GM12878 (cell line): ENCODE results near the gene AGAP3. TPM values are rescaled to one million over a fixed set of nuclear protein-coding genes. Genes with fewer than 3 reads are reported as not detected.

Experiments used
- ATAC-seq: fragments of 200-7000 bp; cut with Tn5 transposase; 3 replicates; pipeline ENCODE4 v1.9.1; 2020; ENCODE audit warnings: mild to moderate bottlenecking, moderate library complexity
- BruUV-seq: library from RNA; stranded (reverse); fragments of 400-500 nt; replicated peaks from 2 replicates; lab custom pipeline; 2021; lab: Mats Ljungman, UMichigan
- CTCF ChIA-PET: fragments of 300-600 bp; sonication (Branson Sonifier 250); formaldehyde crosslinking; extraction: SDS; loops from one replicate; lab custom pipeline; 2021; ENCODE audit warnings: inconsistent platforms; lab: Yijun Ruan, JAX
- POLR2A ChIA-PET: fragments of 350-600 bp; formaldehyde crosslinking; extraction: SDS; loops from one replicate; lab custom pipeline; 2021; ENCODE audit warnings: inconsistent platforms; lab: Charles Lee
- RAD21 ChIA-PET: fragments of 300-600 bp; sonication (Branson Sonifier 250); formaldehyde crosslinking; loops from one replicate; lab custom pipeline; 2023; ENCODE audit warnings: antibody characterized with exemption; ENCODE audit not compliant: unreplicated experiment; lab: Charles Lee
- SMC1A ChIA-PET: fragments of 300-600 bp; sonication (Branson Sonifier 250); formaldehyde crosslinking; loops from one replicate; lab custom pipeline; 2023; ENCODE audit not compliant: unreplicated experiment, uncharacterized antibody; lab: Charles Lee
- DNase-seq: peaks from one replicate; pipeline ENCODE4 v3.0.0-alpha.2; 2011; ENCODE audit warnings: low read depth, low spot score
- FAIRE-seq: peaks from 3 replicates; lab custom pipeline; 2011; peaks lifted over from hg19 to GRCh38; lab: Jason Lieb, UNC
- H2AFZ ChIP-seq: 2 replicates; pipeline ENCODE4 v1.6.0; 2011; ENCODE audit warnings: low read depth, low read length, control low read depth; ENCODE audit not compliant: control insufficient read depth
- H3K27ac ChIP-seq: 2 replicates; pipeline ENCODE4 v1.5.1; 2011; ENCODE audit warnings: control low read depth; ENCODE audit not compliant: control insufficient read depth, insufficient read depth
- H3K27me3 ChIP-seq, 2 experiments: replicated peaks in 1 of 2; 2 replicates each; pipeline versions ENCODE4 v1.6.0 to v1.6.1; 2011; ENCODE audit warnings: low read length in 1 of 2; ENCODE audit not compliant: control insufficient read depth in 2 of 2, insufficient read depth in 2 of 2
- H3K36me3 ChIP-seq, 2 experiments: 2 replicates each; pipeline ENCODE4 v1.5.1; 2011; ENCODE audit warnings: low read length in 1 of 2; ENCODE audit not compliant: control insufficient read depth in 2 of 2, insufficient read depth in 2 of 2
- H3K4me1 ChIP-seq: 2 replicates; pipeline ENCODE4 v1.6.1; 2011; ENCODE audit warnings: mild to moderate bottlenecking, low read length, moderate library complexity, mixed read lengths; ENCODE audit not compliant: control insufficient read depth, insufficient read depth
- H3K4me2 ChIP-seq: 2 replicates; pipeline ENCODE4 v1.6.0; 2011; ENCODE audit warnings: control low read depth; ENCODE audit not compliant: control insufficient read depth, insufficient read depth
- H3K4me3 ChIP-seq: fragments of 200-600 bp; sonication (generic); 2 replicates; pipeline ENCODE4 v1.5.1; 2016
- H3K79me2 ChIP-seq: 2 replicates; pipeline ENCODE4 v1.6.0; 2011; ENCODE audit warnings: low read length; ENCODE audit not compliant: control insufficient read depth, insufficient read depth
- H3K9ac ChIP-seq: 2 replicates; pipeline ENCODE4 v1.8.0; 2011; ENCODE audit warnings: low read length, control low read depth, mixed read lengths; ENCODE audit not compliant: control insufficient read depth, insufficient read depth
- H3K9me3 ChIP-seq: replicated peaks from 3 replicates; pipeline ENCODE4 v1.5.1; 2011; ENCODE audit warnings: mild to moderate bottlenecking, low read length; ENCODE audit not compliant: control insufficient read depth, insufficient read depth
- H4K20me1 ChIP-seq: 2 replicates; pipeline ENCODE4 v1.6.0; 2011; ENCODE audit not compliant: control insufficient read depth, insufficient read depth
- BHLHE40 ChIP-seq, 2 experiments: fragments of 450-650 bp in 1 of 2; IDR thresholded peaks; 2 replicates each; pipeline ENCODE4 v1.6.1; 2011 to 2017; ENCODE audit warnings: low read depth in 2 of 2, borderline replicate concordance in 1 of 2, improper control_type of control experiment in 1 of 2, low read length in 1 of 2, mild to moderate bottlenecking in 1 of 2
- CEBPB ChIP-seq, 2 experiments: fragments of 150-350 bp in 1 of 2; IDR thresholded peaks; 2 replicates each; pipeline ENCODE4 v1.6.1; 2012 to 2014; ENCODE audit warnings: low read depth in 2 of 2, low read length in 2 of 2, borderline replicate concordance in 1 of 2, inconsistent platforms in 1 of 2
- FOXK2 ChIP-seq: fragments of 450-650 bp; IDR thresholded peaks from 2 replicates; pipeline ENCODE4 v1.6.1; 2017; ENCODE audit warnings: mild to moderate bottlenecking, moderate library complexity
- MTA3 ChIP-seq: IDR thresholded peaks from 2 replicates; pipeline ENCODE4 v1.6.1; 2012; ENCODE audit warnings: low read length, inconsistent platforms, borderline replicate concordance
- WGBS: methylation state at CpG from one replicate; pipeline ENCODE4 v1.1.6; 2016; ENCODE audit warnings: low lambda C conversion rate; ENCODE audit not compliant: insufficient replicate concordance, insufficient coverage; ENCODE audit errors: missing lambda C conversion rate; 5-methylcytosine and 5-hydroxymethylcytosine counted together
- in situ Hi-C: fragments of 300-500 bp; cut with MboI; formaldehyde crosslinking; loops from 9 replicates; pipeline ENCODE4 v1.14.3; 2018; ENCODE audit warnings: mixed read lengths
- intact Hi-C: fragments of 100-400 bp; cut with micrococcal nuclease; formaldehyde crosslinking; loops from one replicate; pipeline ENCODE4 v1.14.2; 2022; ENCODE audit not compliant: unreplicated experiment
- polyA plus RNA-seq, 11 experiments: library from polyadenylated mRNA; depleted of rRNA in 4 of 11; unstranded in 6 of 11; stranded (reverse) in 5 of 11; fragments of >200 nt; fragmentation: Nextera tagmentation in 4 of 11; fragmentation: Illumina TruSeq in 1 of 11; extraction: Ambion mirVana in 4 of 11; extraction: Trizol in 1 of 11; gene quantifications; 1 replicate in 1 of 11; 2 replicates in 10 of 11; pipeline versions ENCODE4 v1.2.1 to v1.2.3, GENCODE V29; 2011 to 2016; ENCODE audit warnings: inconsistent platforms in 2 of 11, missing spikeins in 2 of 11, low read depth in 1 of 11
- total RNA-seq, 4 experiments: library from RNA; depleted of rRNA in 3 of 4; stranded (reverse); fragments of >200 nt in 3 of 4; fragmentation: Illumina TruSeq in 1 of 4; extraction: Trizol in 1 of 4; gene quantifications; 2 replicates each; pipeline versions ENCODE4 v1.2.1 to v1.2.3, GENCODE V29; 2013 to 2021
- TF ChIP-seq, protein P1 (sequence below): IDR thresholded peaks from 2 replicates; pipeline ENCODE4 v1.6.1; 2012; ENCODE audit warnings: low read length, inconsistent platforms
- TF ChIP-seq, protein P2 (sequence below): fragments of 150-350 bp; IDR thresholded peaks from 2 replicates; pipeline ENCODE4 v1.6.1; 2016; ENCODE audit warnings: low read depth, low read length
- TF ChIP-seq, protein P3 (sequence below): IDR thresholded peaks from 2 replicates; pipeline ENCODE4 v1.6.1; 2011; ENCODE audit warnings: low read depth, mild to moderate bottlenecking, low read length, moderate library complexity, borderline replicate concordance; ENCODE audit errors: extremely low read depth

Gene AGAP3
- total and polyA plus RNA-seq, 10 of the 15 experiments (the other 5 are each of a cell fraction or from before 2014, with no cell fraction given), result 1.8 to 68.1 (median 15.7) TPM

DNA sequence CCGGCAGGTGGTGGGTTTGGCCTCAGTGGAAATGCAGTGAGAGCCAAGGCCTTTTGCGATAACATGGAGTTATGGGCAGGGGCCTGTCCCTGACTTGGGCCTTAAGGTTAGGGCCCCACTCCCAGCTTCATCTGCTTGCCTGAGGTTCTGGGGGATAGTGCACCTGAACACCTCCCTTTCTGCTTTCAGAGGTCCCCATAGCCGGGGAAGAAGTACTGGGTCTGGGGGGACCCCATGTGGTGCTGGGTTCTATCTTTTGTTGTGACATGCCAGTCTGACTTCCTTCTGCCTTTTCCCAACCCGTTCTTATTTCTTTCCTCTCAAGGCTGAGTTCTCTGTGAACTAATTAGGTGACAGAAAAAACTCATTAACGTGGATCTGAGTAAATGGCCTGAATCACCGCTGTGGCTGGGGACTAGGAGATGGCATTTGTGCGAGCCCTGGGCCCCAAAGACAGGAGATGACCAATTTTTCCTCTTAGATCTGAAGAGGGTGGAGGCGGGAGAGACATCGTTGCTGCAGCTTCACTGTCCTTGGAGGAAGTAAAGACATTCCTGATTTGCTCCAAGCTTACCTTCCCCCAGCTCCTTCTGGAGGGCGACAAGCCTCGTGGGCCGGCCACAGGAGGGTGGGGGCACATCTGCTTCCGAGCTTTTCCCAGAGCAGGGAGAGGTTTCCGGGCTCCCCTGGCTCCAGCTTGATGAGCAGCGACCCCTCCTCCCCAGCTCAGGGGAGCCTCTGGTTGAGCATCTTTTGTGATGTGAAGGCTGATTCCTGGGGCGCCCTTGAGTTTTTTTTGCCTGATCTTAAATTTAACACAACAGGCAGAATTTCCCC lies 2.0 kb downstream of the AGAP3 start (continued):
- TF ChIP-seq, protein P1, sequence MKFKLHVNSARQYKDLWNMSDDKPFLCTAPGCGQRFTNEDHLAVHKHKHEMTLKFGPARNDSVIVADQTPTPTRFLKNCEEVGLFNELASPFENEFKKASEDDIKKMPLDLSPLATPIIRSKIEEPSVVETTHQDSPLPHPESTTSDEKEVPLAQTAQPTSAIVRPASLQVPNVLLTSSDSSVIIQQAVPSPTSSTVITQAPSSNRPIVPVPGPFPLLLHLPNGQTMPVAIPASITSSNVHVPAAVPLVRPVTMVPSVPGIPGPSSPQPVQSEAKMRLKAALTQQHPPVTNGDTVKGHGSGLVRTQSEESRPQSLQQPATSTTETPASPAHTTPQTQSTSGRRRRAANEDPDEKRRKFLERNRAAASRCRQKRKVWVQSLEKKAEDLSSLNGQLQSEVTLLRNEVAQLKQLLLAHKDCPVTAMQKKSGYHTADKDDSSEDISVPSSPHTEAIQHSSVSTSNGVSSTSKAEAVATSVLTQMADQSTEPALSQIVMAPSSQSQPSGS, result no peak
- TF ChIP-seq CEBPB (IDR thresholded peaks at IDR 0.05; ENCODE audit: borderline replicate concordance in 1 of 2, low read depth in 2 of 2, low read length in 2 of 2), result no peak

DNA sequence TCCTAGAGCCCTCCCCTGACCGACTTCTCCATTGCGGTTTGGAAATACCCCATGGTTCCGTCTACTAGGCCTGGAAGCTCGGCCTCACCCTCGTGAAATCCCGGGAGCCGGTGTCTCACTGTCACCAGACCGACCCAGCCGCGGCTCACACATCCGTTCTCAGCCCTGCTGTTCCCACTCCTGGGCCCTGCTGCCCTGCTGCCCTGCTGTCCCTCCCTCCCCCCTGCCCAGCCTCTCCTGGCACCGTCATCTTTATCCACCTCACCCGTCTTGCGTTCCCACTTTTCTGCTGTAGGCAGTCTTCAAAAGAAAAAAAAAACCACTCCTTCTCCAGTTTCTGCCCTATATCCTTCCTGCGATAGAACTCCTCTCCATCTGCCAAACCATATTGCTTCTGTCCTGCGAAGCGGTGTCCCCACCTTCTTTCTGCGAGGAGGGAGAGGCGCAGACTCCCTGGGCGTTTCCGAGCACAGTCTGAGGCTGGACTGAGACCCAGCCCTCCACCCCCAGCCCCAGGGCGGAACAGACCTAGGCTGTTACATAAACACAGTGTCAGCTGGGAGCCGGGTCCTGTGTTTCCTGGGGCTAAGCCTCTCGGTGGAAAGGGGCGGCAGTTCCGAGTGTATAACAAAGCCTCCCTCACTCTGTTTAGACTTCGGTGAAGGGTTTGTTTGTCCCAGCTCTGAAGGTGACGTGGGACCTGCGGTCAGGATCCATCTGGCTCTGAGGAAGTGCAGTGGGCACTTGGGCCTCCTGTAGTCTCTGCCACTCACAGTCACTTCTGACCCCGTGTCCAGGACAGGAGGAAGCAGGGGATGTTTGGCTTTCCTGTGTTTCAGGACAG lies 2.8 kb downstream of the AGAP3 start:
- H3K4me3 ChIP-seq, result peak overlapping the region; percentile 87
- H3K36me3 ChIP-seq, result peaks cover 0 to 2% of the 10 kb centered on the region in 2 experiments; a peak in 2 of 4 replicates
- no peaks in the 10 kb centered on the region; the same call in 1 of the 2 replicates for H4K20me1 ChIP-seq
- ChIA-PET CTCF (interaction anchor here (0.8 to 2.5 kb wide), 12 partner anchors 14 to 155 kb away, joined by 3 to 13 read pairs (median 4); partner anchors contain the start of gene ABCB8), RAD21 (interaction anchor here (0.6 to 1.4 kb wide), 5 partner anchors 21 to 305 kb away, joined by 3 to 6 read pairs (median 4); partner anchors contain the start of gene ABCB8), SMC1A (interaction anchor here (0.6 to 1.6 kb wide), 3 partner anchors 22 to 206 kb away, joined by 3 to 9 read pairs (median 3); no protein-coding TSS in a partner anchor), POLR2A (interaction anchor here (0.8 kb wide), 1 partner anchor 8 kb away, joined by 7 read pairs; the partner anchor contains the start of gene FASTK)
- H3K9ac ChIP-seq, result peak overlapping the region; percentile 57
- ATAC-seq, result peak; percentile 11
- no TSS peak for BruUV-seq
- H3K27me3 ChIP-seq, result no peaks in the 10 kb centered on the region
- peaks cover 21% of the 10 kb centered on the region for H3K4me1 ChIP-seq
- H2AFZ ChIP-seq, result peak overlapping the region; percentile 28
- DNase-seq, result no peak
- FAIRE-seq, result peak; percentile 13
- H3K9me3 ChIP-seq, result no peaks in the 10 kb centered on the region
- peak overlapping the region; percentile 95 for H3K4me2 ChIP-seq
- 71% methylated on average over 27 of the region's 30 CpGs for WGBS
- peaks cover 75% of the 10 kb centered on the region for H3K79me2 ChIP-seq
- in situ Hi-C loops (no loop called here), intact Hi-C loops (loop anchor here (2.0 kb wide), 2 partner anchors 22 to 30 kb away; partner anchors contain the start of gene SLC4A2)
- peak overlapping the region; percentile 80 for H3K27ac ChIP-seq
- TF ChIP-seq, protein P2, sequence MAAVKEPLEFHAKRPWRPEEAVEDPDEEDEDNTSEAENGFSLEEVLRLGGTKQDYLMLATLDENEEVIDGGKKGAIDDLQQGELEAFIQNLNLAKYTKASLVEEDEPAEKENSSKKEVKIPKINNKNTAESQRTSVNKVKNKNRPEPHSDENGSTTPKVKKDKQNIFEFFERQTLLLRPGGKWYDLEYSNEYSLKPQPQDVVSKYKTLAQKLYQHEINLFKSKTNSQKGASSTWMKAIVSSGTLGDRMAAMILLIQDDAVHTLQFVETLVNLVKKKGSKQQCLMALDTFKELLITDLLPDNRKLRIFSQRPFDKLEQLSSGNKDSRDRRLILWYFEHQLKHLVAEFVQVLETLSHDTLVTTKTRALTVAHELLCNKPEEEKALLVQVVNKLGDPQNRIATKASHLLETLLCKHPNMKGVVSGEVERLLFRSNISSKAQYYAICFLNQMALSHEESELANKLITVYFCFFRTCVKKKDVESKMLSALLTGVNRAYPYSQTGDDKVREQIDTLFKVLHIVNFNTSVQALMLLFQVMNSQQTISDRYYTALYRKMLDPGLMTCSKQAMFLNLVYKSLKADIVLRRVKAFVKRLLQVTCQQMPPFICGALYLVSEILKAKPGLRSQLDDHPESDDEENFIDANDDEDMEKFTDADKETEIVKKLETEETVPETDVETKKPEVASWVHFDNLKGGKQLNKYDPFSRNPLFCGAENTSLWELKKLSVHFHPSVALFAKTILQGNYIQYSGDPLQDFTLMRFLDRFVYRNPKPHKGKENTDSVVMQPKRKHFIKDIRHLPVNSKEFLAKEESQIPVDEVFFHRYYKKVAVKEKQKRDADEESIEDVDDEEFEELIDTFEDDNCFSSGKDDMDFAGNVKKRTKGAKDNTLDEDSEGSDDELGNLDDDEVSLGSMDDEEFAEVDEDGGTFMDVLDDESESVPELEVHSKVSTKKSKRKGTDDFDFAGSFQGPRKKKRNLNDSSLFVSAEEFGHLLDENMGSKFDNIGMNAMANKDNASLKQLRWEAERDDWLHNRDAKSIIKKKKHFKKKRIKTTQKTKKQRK, result no peak
- 0 out of 4 replicates have a peak, but pooled peaks of 1 of the 2 experiments have one; percentile 30 for TF ChIP-seq BHLHE40 (IDR thresholded peaks at IDR 0.05; ENCODE audit: borderline replicate concordance in 1 of 2, low read depth in 2 of 2, low read length in 1 of 2)
- TF ChIP-seq FOXK2, result no peak
- no peak for TF ChIP-seq MTA3
- TF ChIP-seq, protein P3, sequence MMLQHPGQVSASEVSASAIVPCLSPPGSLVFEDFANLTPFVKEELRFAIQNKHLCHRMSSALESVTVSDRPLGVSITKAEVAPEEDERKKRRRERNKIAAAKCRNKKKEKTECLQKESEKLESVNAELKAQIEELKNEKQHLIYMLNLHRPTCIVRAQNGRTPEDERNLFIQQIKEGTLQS, result no peak
